Activated naive CD8-positive, alpha-beta T cell (primary cell): Measurements from ENCODE around the gene ARHGAP23.
A peak's percentile ranks its signal among the peaks of the same experiment; 100 is the strongest.
"Not testable (repeated sequence)": the region's sequence is repeated elsewhere in the genome, so short reads cannot be mapped to it uniquely, and the experiment has no call there.

Experiments
- H3K27ac Mint-ChIP-seq: one replicate; pipeline ENCODE4 v1.8.0; 2021; ENCODE audit warnings: mixed read lengths
- H3K27me3 Mint-ChIP-seq: one replicate; pipeline ENCODE4 v1.8.0; 2021; ENCODE audit warnings: mixed read lengths
- H3K36me3 Mint-ChIP-seq: one replicate; pipeline ENCODE4 v1.8.0; 2021; ENCODE audit warnings: mixed read lengths
- H3K4me1 Mint-ChIP-seq: one replicate; pipeline ENCODE4 v1.8.0; 2021; ENCODE audit warnings: low read depth, mixed read lengths
- H3K4me3 Mint-ChIP-seq: one replicate; pipeline ENCODE4 v1.8.0; 2021; ENCODE audit warnings: mild to moderate bottlenecking, mixed read lengths
- H3K9me3 Mint-ChIP-seq: one replicate; pipeline ENCODE4 v1.8.0; 2021; ENCODE audit warnings: low read depth, mixed read lengths

The ARHGAP23 gene

DNA sequence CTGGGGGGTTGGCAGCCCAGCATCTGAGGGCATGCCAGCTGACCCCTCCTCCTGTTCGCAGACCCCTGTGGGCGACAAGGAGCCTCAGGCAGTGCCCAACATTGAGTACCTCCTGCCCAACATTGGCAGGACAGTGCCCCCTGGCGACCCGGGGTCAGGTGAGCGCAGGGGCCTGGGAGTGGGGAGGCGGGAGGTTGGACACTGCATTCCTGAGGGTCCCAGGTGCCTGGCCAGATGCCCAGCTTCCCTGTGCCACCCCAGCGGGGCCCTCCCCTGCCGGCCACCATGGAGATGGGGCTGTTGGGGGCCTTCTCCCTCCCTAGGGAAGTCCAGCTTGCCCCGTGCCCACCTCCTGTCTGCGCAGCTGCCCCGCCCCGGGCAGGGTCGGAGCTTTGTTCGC lies 70.1 kb downstream of the ARHGAP23 start:
- no peaks in the 10 kb centered on the region for H3K27me3 Mint-ChIP-seq
- no peaks in the 10 kb centered on the region for H3K4me1 Mint-ChIP-seq
- no peak overlapping the region for H3K4me3 Mint-ChIP-seq
- no peaks in the 10 kb centered on the region for H3K36me3 Mint-ChIP-seq
- no peak overlapping the region for H3K27ac Mint-ChIP-seq
- H3K9me3 Mint-ChIP-seq = no peaks in the 10 kb centered on the region

GRCh38 chr17:38499230-38499629 lies 71.0 kb downstream of the ARHGAP23 start:
- H3K27me3 Mint-ChIP-seq, H3K4me3 Mint-ChIP-seq, H3K4me1 Mint-ChIP-seq, H3K36me3 Mint-ChIP-seq, H3K9me3 Mint-ChIP-seq, H3K27ac Mint-ChIP-seq: not testable (repeated sequence)

GRCh38 chr17:38501718-38502117 lies 73.5 kb downstream of the ARHGAP23 start:
- not testable (repeated sequence) for H3K36me3 Mint-ChIP-seq, H3K4me1 Mint-ChIP-seq, H3K4me3 Mint-ChIP-seq, H3K27me3 Mint-ChIP-seq, H3K9me3 Mint-ChIP-seq, H3K27ac Mint-ChIP-seq

GRCh38 chr17:38503286-38503913 lies 75.1 kb downstream of the ARHGAP23 start:
- not testable (repeated sequence) for H3K27ac Mint-ChIP-seq, H3K4me3 Mint-ChIP-seq, H3K9me3 Mint-ChIP-seq, H3K4me1 Mint-ChIP-seq, H3K27me3 Mint-ChIP-seq, H3K36me3 Mint-ChIP-seq

- H3K36me3 Mint-ChIP-seq = no peaks in the 10 kb centered on the region
- H3K4me3 Mint-ChIP-seq = no peak overlapping the region
These were observed 76.0 kb downstream of the ARHGAP23 start for GRCh38 chr17:38504216-38504615.

DNA sequence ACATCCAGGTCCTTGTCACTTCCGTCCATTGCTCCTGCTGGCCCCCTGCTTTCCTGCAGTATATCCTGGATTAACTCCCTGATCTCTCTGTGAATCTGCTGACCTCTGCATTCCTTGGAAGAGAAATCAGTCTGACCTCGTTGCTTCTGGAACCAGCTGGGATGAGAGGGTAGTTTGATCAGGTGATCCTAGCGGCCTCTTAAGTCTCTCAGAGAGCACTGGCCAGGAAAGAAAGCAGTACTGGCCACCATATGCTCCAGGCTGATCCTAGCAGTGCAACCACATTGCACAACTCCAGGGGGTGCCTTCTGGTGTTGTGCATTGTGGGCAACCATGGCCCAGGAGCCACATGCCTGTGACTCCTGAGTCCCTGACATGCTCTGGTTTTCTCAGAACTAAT lies 79.2 kb downstream of the ARHGAP23 start:
- Mint-ChIP-seq H3K9me3 (no peaks in the 10 kb centered on the region), H3K27me3 (peaks cover 24% of the 10 kb centered on the region), H3K4me1 (peaks cover 9% of the 10 kb centered on the region), H3K27ac (no peak overlapping the region), H3K4me3 (no peak overlapping the region), H3K36me3 (no peaks in the 10 kb centered on the region)

More at GRCh38 chr17:38504216-38504615, 76.0 kb downstream of the ARHGAP23 start:
- H3K27me3 Mint-ChIP-seq = peaks cover 10% of the 10 kb centered on the region
- no peaks in the 10 kb centered on the region for H3K9me3 Mint-ChIP-seq
- H3K27ac Mint-ChIP-seq = no peak overlapping the region
- H3K4me1 Mint-ChIP-seq = no peaks in the 10 kb centered on the region

- H3K27me3 Mint-ChIP-seq = peaks cover 24% of the 10 kb centered on the region
- no peaks in the 10 kb centered on the region for H3K36me3 Mint-ChIP-seq
- no peaks in the 10 kb centered on the region for H3K9me3 Mint-ChIP-seq
- H3K4me1 Mint-ChIP-seq = peaks cover 9% of the 10 kb centered on the region
- H3K27ac Mint-ChIP-seq = no peak overlapping the region
- peak overlapping the region; percentile 52 for H3K4me3 Mint-ChIP-seq
These were observed 79.8 kb downstream of the ARHGAP23 start for GRCh38 chr17:38507921-38508569.

DNA sequence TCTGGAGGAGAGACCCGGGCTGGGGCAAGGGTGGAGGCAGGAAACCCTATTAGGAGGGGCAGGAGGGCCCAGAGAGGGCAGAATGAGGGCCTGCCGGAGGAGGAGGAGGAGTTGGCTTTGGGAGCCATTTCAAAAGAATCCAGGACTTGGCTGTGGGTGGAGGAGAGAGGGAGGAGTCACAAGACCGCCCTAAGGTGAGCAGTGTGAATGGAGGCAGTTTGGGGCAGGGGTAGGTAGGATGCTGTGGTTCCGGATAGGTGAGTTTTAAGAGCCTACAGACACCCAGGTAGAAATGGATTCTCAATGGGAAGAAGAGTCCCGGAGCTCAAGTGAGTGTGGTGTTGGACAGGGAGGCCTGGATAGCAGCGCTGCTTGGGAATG lies 80.3 kb downstream of the ARHGAP23 start:
- Mint-ChIP-seq H3K4me1 (peaks cover 9% of the 10 kb centered on the region), H3K4me3 (peak overlapping the region; percentile 5), H3K27me3 (peaks cover 24% of the 10 kb centered on the region), H3K27ac (no peak overlapping the region), H3K36me3 (no peaks in the 10 kb centered on the region), H3K9me3 (no peaks in the 10 kb centered on the region)

DNA sequence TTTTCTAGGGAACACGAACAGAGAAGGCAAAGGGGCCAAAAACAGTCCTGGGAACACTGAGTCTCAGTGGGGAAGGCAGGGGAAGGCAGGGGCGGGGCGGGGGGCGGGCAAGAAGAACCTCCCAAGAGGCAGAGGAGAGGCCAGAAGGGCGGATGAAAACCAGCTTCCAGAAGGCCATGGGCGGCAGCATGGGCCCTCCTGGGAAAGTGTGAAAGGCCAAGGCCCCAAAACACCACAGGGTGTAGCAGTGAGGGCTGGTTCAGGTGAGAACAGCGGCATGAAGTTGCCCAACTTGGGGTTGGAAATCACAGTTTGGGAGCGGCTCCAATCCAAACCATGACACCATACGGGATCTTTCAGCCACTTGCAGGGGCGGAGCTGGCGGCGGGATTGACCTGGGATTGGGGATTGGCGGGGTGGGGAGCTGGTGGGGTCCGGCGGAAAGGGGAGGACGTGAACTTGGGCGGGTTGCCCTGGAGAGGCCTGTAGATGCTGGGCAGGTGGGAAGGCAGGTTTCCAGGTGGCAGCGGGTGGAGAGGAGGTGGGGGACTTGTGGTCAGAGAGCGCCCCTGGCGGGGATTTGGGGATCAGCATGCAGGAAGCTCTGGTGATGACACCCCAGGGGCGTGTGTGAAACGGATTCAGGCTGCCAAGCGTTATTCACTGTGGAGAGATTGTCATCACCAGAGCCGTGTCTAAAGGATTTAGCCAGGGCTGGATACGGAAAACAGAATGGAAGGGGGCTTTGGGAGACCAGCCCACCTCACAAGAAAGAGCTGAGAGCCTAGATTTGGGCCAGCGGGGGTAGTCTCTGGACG lies 80.9 kb downstream of the ARHGAP23 start:
- Mint-ChIP-seq H3K27ac (peak overlapping the region; percentile 37), H3K9me3 (no peaks in the 10 kb centered on the region), H3K36me3 (no peaks in the 10 kb centered on the region), H3K4me3 (peak overlapping the region; percentile 92), H3K27me3 (peaks cover 24% of the 10 kb centered on the region), H3K4me1 (peaks cover 9% of the 10 kb centered on the region)

GRCh38 chr17:38509772-38510420 lies 81.6 kb downstream of the ARHGAP23 start:
- Mint-ChIP-seq H3K27me3 (peaks cover 24% of the 10 kb centered on the region), H3K36me3 (no peaks in the 10 kb centered on the region), H3K4me1 (peaks cover 9% of the 10 kb centered on the region), H3K9me3 (no peaks in the 10 kb centered on the region), H3K4me3 (peak overlapping the region; percentile 92), H3K27ac (no peak overlapping the region)

DNA sequence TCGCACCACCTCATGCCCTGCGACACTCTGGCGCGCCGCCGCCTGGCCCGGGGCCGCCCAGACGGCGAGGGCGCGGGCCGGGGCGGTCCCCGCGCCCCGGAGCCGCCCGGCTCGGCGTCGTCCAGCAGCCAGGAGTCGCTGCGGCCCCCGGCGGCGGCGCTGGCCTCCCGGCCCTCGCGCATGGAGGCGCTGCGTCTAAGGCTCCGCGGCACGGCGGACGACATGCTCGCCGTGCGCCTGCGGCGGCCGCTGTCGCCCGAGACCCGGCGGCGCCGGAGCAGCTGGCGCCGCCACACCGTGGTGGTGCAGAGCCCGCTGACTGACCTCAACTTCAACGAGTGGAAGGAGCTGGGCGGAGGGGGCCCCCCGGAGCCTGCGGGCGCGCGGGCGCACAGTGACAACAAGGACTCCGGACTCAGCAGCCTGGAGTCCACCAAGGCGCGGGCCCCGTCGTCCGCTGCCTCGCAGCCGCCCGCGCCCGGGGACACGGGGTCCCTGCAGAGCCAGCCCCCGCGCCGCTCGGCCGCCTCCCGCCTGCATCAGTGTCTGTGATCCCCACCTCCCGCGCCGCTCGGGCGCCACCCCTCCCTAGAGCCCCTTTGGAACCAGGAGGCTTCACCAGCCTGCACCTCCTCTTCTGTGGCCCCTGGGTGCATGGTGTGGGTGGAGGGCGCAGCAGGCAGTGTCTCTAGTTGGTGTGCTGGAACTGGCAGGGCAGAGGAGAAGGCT lies 82.3 kb downstream of the ARHGAP23 start:
- Mint-ChIP-seq H3K9me3 (no peaks in the 10 kb centered on the region), H3K4me3 (peak overlapping the region; percentile 57), H3K27ac (no peak overlapping the region), H3K4me1 (peaks cover 9% of the 10 kb centered on the region), H3K36me3 (no peaks in the 10 kb centered on the region), H3K27me3 (peaks cover 24% of the 10 kb centered on the region)

- Mint-ChIP-seq H3K9me3 (no peaks in the 10 kb centered on the region), H3K4me1 (peaks cover 9% of the 10 kb centered on the region), H3K27ac (no peak overlapping the region), H3K27me3 (peaks cover 24% of the 10 kb centered on the region), H3K36me3 (no peaks in the 10 kb centered on the region), H3K4me3 (peak overlapping the region; percentile 57)
These were observed 83.2 kb downstream of the ARHGAP23 start for GRCh38 chr17:38511150-38512108.

DNA sequence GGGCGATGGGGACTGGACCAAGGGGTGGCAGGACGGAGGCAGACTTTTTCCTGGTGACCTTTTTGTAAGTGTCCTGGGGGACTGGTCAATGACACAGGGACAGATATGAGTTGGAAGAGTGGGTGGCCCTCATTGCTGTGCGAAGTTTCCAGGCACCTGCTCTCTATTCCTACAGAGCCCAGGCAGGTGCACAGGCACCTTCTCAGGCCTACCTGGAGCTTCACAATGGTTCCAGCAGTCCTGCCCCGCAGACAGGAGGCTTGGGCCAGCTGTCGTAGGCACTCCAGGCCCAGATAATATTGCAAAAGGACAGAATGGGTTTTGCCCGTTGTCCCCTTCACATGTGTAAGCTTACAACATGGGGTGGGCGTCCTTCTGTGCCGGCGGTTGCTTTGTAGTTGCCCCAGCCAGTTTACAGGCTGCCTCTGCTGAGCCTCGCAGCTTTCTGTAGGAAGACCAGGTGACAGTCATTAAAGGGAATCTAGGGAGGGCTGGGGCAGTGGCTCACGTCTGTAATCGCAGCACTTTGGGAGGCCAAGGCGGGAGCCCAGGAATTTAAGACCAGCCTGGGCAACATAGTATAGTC lies 84.3 kb downstream of the ARHGAP23 start:
- Mint-ChIP-seq H3K27ac (no peak overlapping the region), H3K36me3 (no peaks in the 10 kb centered on the region), H3K4me3 (no peak overlapping the region), H3K4me1 (peaks cover 9% of the 10 kb centered on the region), H3K9me3 (no peaks in the 10 kb centered on the region), H3K27me3 (peaks cover 24% of the 10 kb centered on the region)
